Endothelial cell of umbilical vein (primary cell): ENCODE results near the gene MECR. TPM values are rescaled to one million over a fixed set of nuclear protein-coding genes. Genes with fewer than 3 reads are reported as not detected.

ENCODE experiments used
- BruUV-seq: library from RNA; stranded (reverse); fragments of 400-500 nt; replicated peaks from 2 replicates; lab custom pipeline; 2021; lab: Mats Ljungman, UMichigan
- CTCF ChIA-PET: fragments of 300-600, 350-600 bp; sonication (Branson Sonifier 250); formaldehyde crosslinking; loops from one replicate; lab custom pipeline; 2021; ENCODE audit warnings: antibody characterized with exemption, inconsistent platforms; lab: Charles Lee
- POLR2A ChIA-PET: fragments of 300-600, 350-600 bp; sonication (Branson Sonifier 250); formaldehyde crosslinking; loops from one replicate; lab custom pipeline; 2021; ENCODE audit warnings: antibody characterized with exemption, inconsistent platforms; lab: Charles Lee
- DNase-seq: peaks from one replicate; pipeline ENCODE4 v3.0.0-alpha.2; 2011; ENCODE audit warnings: low read depth, low spot score
- FAIRE-seq: peaks from 2 replicates; lab custom pipeline; 2011; peaks lifted over from hg19 to GRCh38; lab: Jason Lieb, UNC
- H2AFZ ChIP-seq: 2 replicates; pipeline ENCODE4 v1.6.0; 2012; ENCODE audit warnings: low read depth, low read length, control low read depth, inconsistent platforms
- H3K27ac ChIP-seq: 2 replicates; pipeline ENCODE4 v1.5.1; 2011; ENCODE audit warnings: low read depth, mild to moderate bottlenecking, control low read depth, low read length, moderate library complexity; ENCODE audit not compliant: insufficient read depth
- H3K27me3 ChIP-seq, 2 experiments: 2 replicates each; pipeline versions ENCODE4 v1.6.0 to v1.6.1; 2011; ENCODE audit warnings: low read length in 2 of 2, mixed read lengths in 1 of 2; ENCODE audit not compliant: control insufficient read depth in 2 of 2, insufficient read depth in 2 of 2
- H3K36me3 ChIP-seq, 2 experiments: 2 replicates in 1 of 2; 3 replicates in 1 of 2; pipeline ENCODE4 v1.5.1; 2011; ENCODE audit warnings: low read length in 2 of 2, mild to moderate bottlenecking in 1 of 2, moderate library complexity in 1 of 2; ENCODE audit not compliant: control insufficient read depth in 2 of 2, insufficient read depth in 2 of 2; ENCODE audit errors: extremely low read depth in 1 of 2
- H3K4me1 ChIP-seq: 3 replicates; pipeline ENCODE4 v1.5.1; 2011; ENCODE audit warnings: mild to moderate bottlenecking, low read length; ENCODE audit not compliant: control insufficient read depth, insufficient read depth; ENCODE audit errors: extremely low read depth
- H3K4me2 ChIP-seq: 2 replicates; pipeline ENCODE4 v1.6.1; 2011; ENCODE audit warnings: low read length, control low read depth, mixed read lengths; ENCODE audit not compliant: insufficient read depth
- H3K4me3 ChIP-seq, 3 experiments: fragments of 200-600 bp in 1 of 3; sonication (generic), shearing (Covaris generic) in 1 of 3; replicated peaks in 1 of 3; 2 replicates each; pipeline ENCODE4 v1.5.1; 2011 to 2016; ENCODE audit warnings: control low read depth in 3 of 3, low read length in 3 of 3, mild to moderate bottlenecking in 2 of 3, inconsistent platforms in 1 of 3, low read depth in 1 of 3, moderate library complexity in 1 of 3; ENCODE audit not compliant: insufficient read depth in 1 of 3
- H3K79me2 ChIP-seq: 2 replicates; pipeline ENCODE4 v1.6.0; 2012; ENCODE audit warnings: low read length, inconsistent platforms; ENCODE audit not compliant: control insufficient read depth, insufficient read depth
- H3K9ac ChIP-seq: replicated peaks from 2 replicates; pipeline ENCODE3; 2011; ENCODE audit warnings: low read length, control low read depth; ENCODE audit not compliant: insufficient read depth; ENCODE audit errors: extremely low read depth
- H3K9me1 ChIP-seq: replicated peaks from 3 replicates; pipeline ENCODE4 v1.6.0; 2011; ENCODE audit warnings: mild to moderate bottlenecking, low read length; ENCODE audit not compliant: control insufficient read depth, insufficient read depth; ENCODE audit errors: extremely low read depth
- H3K9me3 ChIP-seq: replicated peaks from 2 replicates; pipeline ENCODE4 v1.5.1; 2012; ENCODE audit warnings: low read length, inconsistent platforms; ENCODE audit not compliant: control insufficient read depth, insufficient read depth
- H4K20me1 ChIP-seq: replicated peaks from 2 replicates; pipeline ENCODE3; 2011; ENCODE audit warnings: mild to moderate bottlenecking, low read length; ENCODE audit not compliant: control insufficient read depth, insufficient read depth; ENCODE audit errors: extremely low read depth
- CTCF ChIP-seq, 2 donors: IDR thresholded peaks; 1 replicate in 1 of 2; 2 replicates in 1 of 2; pipeline ENCODE4 v1.5.1; 2011; ENCODE audit warnings: low read length in 2 of 2, mild to moderate bottlenecking in 2 of 2, moderate library complexity in 2 of 2, control low read depth in 1 of 2, inconsistent platforms in 1 of 2, low read depth in 1 of 2; ENCODE audit not compliant: insufficient read depth in 1 of 2; ENCODE audit errors: extremely low read depth in 1 of 2
- EZH2 ChIP-seq: IDR thresholded peaks from 2 replicates; pipeline ENCODE4 v1.6.1; 2012; ENCODE audit warnings: borderline replicate concordance, low read depth, mild to moderate bottlenecking, moderate library complexity, low read length, inconsistent platforms; ENCODE audit not compliant: severe bottlenecking
- FOS ChIP-seq: IDR thresholded peaks from 2 replicates; pipeline ENCODE4 v1.6.1; 2011; ENCODE audit warnings: mild to moderate bottlenecking, low read length, moderate library complexity, borderline replicate concordance; ENCODE audit not compliant: insufficient read depth
- GATA2 ChIP-seq: IDR thresholded peaks from 2 replicates; pipeline ENCODE4 v1.7.0; 2011; ENCODE audit warnings: low read depth, mild to moderate bottlenecking, moderate library complexity, mixed read lengths, low read length; ENCODE audit not compliant: insufficient read length, insufficient read depth
- JUN ChIP-seq: IDR thresholded peaks from 2 replicates; pipeline ENCODE4 v1.6.1; 2011; ENCODE audit warnings: borderline replicate concordance, low read depth; ENCODE audit not compliant: insufficient read length, insufficient read depth
- dilution Hi-C: fragments of 300-500 bp; cut with MboI; formaldehyde crosslinking; loops from one replicate; pipeline ENCODE4 v1.15.0; 2019; ENCODE audit warnings: low sequenced_read_pairs; ENCODE audit not compliant: extremely low pct_ligation_motif_present
- intact Hi-C: fragments of 100-400 bp; cut with micrococcal nuclease; formaldehyde crosslinking; loops from one replicate; pipeline ENCODE4 v1.10.0; 2022
- polyA plus RNA-seq, 4 experiments: library from polyadenylated mRNA; depleted of rRNA in 3 of 4; stranded (reverse) in 3 of 4; unstranded in 1 of 4; fragments of >200 nt; gene quantifications; 2 replicates each; pipeline versions ENCODE4 v1.2.1 to v1.2.3, GENCODE V29; 2011 to 2012; ENCODE audit warnings: missing spikeins in 1 of 4
- total RNA-seq: library from RNA; stranded (reverse); gene quantifications from 2 replicates; pipeline ENCODE4 v1.2.3, GENCODE V29; 2021
- TF ChIP-seq, protein P1 (sequence below): IDR thresholded peaks from 2 replicates; pipeline ENCODE4 v1.6.1; 2011; ENCODE audit not compliant: insufficient read depth, insufficient read length

Gene MECR
- total and polyA plus RNA-seq, 2 donors (not counting 3 experiments of a cell fraction or from before 2014, with no cell fraction given), result 24.6 to 30.1 TPM

DNA sequence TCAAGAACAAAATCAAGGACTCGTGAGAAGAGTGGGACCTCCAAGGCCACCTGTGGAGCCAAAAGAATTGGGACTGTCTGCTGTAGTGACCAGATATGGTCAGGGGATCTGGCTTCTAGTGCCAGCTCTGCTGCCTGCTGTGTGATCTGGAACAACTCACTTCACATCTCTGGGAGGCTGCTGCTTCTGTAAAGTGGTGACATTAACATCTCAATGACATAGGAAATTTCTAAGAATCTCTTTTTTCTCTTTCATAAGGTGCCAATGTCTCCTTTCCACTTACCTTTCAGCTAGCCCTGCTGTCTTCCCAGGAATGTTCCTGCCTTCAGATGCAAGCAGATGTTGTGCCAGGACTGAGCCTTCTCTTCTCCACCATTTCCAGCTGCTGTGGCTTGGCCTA is 44.0 kb downstream of the MECR start:
- H2AFZ ChIP-seq, result no peak overlapping the region
- intact Hi-C loops (no loop called here), dilution Hi-C loops (no loop called here)
- no peak overlapping the region for H3K27ac ChIP-seq
- H3K4me1 ChIP-seq, result no peaks in the 10 kb centered on the region
- POLR2A ChIA-PET, result no interaction called here
- H3K9me1 ChIP-seq, result no peaks in the 10 kb centered on the region
- BruUV-seq, result no TSS peak
- no peaks in the 10 kb centered on the region for H4K20me1 ChIP-seq
- H3K4me2 ChIP-seq, result no peak overlapping the region
- TF ChIP-seq FOS, result no peak
- TF ChIP-seq, protein P1, sequence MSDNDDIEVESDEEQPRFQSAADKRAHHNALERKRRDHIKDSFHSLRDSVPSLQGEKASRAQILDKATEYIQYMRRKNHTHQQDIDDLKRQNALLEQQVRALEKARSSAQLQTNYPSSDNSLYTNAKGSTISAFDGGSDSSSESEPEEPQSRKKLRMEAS, result no peak
- no peak for TF ChIP-seq GATA2
- no peak for TF ChIP-seq CTCF (IDR thresholded peaks at IDR 0.05; ENCODE audit: extremely low read depth in 1 of 2, insufficient read depth in 1 of 2, low read depth in 1 of 2, low read length in 2 of 2)
- no peak for TF ChIP-seq EZH2
- no peak for TF ChIP-seq JUN
- H3K4me3 ChIP-seq, result no peak overlapping the region
- no peaks in the 10 kb centered on the region for H3K36me3 ChIP-seq
- no peaks in the 10 kb centered on the region for H3K79me2 ChIP-seq
- H3K9ac ChIP-seq, result no peak overlapping the region
- no peak for FAIRE-seq
- no peak for DNase-seq
- no peaks in the 10 kb centered on the region for H3K27me3 ChIP-seq
- CTCF ChIA-PET, result interaction anchor here (0.8 to 2.0 kb wide), 3 partner anchors 11 to 16 kb away, joined by 3 to 6 read pairs (median 4); no protein-coding TSS in a partner anchor
- no peaks in the 10 kb centered on the region for H3K9me3 ChIP-seq
